Activated CD4-positive, CD25-positive, alpha-beta regulatory T cell (primary cell): ENCODE results near the gene ARRB1.

ENCODE experiments used
- DNase-seq, 4 experiments: peaks; one replicate each; lab custom pipeline; 2025; lab: John Stamatoyannopoulos, UW

ARRB1 gene

DNA sequence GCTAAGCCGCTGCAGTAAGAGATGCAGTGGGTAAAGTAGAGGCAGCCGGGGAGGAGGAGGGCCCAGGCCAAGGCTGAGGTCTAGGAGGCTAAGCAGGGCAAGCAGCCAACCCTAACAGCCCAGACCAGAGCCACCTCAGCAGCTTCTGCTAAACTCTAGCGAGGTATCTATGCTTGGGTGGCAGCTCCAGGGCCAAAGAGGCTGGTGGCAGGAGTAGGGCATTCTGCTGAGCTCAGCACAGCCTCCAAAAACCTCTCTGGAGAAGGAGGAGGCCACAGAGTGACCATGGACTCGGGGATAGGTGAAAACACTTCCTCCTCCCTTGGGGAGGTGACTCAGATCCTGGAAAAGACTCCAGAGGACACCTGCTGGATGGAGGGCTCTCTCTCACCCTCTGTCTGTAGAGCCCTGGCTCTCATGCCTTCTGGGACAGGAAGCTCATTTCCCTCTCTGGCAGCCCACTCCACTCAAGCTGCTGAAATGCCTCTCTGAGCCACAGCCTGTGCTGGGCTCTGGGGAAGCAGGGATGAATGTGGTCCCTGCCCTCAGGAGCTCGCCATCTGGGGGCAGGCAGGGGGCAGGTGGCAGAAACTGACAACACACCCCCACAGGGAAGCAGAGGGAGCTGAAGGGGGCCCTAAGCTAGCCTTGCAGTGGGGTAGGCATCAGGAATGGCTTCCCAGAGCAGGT, 127.4 kb downstream of the ARRB1 start:
- DNase-seq = no peak

DNA sequence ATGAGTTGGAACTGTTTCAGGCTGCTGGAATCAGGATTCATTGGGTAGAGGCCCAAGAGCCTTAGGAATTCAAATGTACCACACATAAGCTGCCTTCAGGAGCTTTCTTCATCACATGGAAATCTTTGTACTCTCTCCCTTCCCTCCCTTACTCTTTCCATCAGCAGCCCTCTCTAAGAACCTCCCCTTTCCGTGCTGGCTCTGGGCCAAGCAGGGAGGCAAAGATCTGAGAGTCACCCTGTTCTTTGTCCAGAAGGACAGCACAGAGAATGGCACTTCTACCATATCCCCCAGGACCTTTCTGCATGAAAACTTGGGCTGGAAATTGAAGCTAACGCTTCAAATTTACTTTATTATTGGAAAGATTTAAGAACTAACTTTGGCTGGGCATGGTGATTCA, 131.6 kb downstream of the ARRB1 start:
- no peak for DNase-seq

DNA sequence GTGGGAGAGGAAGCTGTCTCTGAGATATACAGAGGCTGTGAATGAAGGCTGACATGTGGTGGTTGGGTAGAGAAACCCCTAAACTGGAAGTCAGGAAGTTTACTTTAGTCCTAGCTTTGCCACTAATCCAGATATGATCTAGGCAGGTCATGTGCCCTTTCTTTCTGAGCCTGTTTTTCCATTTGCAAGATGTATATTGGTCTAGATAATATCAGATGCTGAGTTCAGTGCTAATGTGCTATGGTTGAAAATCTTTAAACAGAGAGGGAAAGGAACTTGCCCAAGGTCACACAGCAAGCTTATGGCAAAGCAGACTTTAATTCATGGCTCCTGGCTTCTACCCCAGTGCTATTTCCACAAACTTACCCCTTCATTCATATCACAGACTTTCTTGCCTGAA, 136.6 kb downstream of the ARRB1 start:
- no peak for DNase-seq

DNA sequence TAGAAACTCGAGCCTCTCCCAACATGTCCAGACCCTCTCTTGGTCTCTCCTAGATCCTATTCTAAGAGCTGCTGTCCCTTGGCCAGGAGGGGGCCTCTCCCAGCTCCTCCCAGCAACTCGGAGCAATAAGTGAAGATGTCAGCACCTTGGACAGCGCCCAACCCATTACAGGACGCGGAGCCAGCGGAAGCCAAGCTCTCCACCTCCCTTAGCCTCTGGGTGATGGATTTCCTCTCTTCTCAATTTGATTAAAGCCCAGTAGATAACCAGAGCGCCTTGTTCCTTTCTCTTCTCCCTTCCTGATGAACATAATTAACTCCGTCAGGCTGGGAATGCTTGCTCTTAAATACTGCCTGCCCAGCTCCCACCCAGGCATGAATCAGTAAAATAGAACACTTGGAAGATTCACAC, 137.0 kb downstream of the ARRB1 start:
- DNase-seq = peak; percentile 39 to 61 (median 57)
